H7 (cell line): ENCODE measurements around the gene HP1BP3. TPM values are rescaled to one million over a fixed set of nuclear protein-coding genes. Genes with fewer than 3 reads are reported as not detected.

ENCODE experiments used
- DNase-seq: peaks from one replicate; pipeline ENCODE4 v3.0.0; 2012
- H3K27me3 ChIP-seq: 2 replicates; pipeline ENCODE4 v1.6.0; 2011; ENCODE audit warnings: mild to moderate bottlenecking, low read length; ENCODE audit not compliant: control insufficient read depth, insufficient read depth
- H3K36me3 ChIP-seq: replicated peaks from 2 replicates; pipeline ENCODE4 v1.5.1; 2011; ENCODE audit warnings: low read length; ENCODE audit not compliant: control insufficient read depth, insufficient read depth
- H3K4me3 ChIP-seq: 2 replicates; pipeline ENCODE4 v1.5.1; 2011; ENCODE audit warnings: low read depth, mild to moderate bottlenecking, control low read depth, low read length, moderate library complexity; ENCODE audit not compliant: insufficient read depth
- total RNA-seq: library from RNA; depleted of rRNA; stranded (reverse); fragments of >200 nt; shearing (Covaris generic); gene quantifications from 2 replicates; pipeline ENCODE4 v1.2.3, GENCODE V29; 2014; rRNA removed

Gene HP1BP3, protein sequence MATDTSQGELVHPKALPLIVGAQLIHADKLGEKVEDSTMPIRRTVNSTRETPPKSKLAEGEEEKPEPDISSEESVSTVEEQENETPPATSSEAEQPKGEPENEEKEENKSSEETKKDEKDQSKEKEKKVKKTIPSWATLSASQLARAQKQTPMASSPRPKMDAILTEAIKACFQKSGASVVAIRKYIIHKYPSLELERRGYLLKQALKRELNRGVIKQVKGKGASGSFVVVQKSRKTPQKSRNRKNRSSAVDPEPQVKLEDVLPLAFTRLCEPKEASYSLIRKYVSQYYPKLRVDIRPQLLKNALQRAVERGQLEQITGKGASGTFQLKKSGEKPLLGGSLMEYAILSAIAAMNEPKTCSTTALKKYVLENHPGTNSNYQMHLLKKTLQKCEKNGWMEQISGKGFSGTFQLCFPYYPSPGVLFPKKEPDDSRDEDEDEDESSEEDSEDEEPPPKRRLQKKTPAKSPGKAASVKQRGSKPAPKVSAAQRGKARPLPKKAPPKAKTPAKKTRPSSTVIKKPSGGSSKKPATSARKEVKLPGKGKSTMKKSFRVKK
- 119 and 137 TPM in 2 replicates for total RNA-seq

DNA sequence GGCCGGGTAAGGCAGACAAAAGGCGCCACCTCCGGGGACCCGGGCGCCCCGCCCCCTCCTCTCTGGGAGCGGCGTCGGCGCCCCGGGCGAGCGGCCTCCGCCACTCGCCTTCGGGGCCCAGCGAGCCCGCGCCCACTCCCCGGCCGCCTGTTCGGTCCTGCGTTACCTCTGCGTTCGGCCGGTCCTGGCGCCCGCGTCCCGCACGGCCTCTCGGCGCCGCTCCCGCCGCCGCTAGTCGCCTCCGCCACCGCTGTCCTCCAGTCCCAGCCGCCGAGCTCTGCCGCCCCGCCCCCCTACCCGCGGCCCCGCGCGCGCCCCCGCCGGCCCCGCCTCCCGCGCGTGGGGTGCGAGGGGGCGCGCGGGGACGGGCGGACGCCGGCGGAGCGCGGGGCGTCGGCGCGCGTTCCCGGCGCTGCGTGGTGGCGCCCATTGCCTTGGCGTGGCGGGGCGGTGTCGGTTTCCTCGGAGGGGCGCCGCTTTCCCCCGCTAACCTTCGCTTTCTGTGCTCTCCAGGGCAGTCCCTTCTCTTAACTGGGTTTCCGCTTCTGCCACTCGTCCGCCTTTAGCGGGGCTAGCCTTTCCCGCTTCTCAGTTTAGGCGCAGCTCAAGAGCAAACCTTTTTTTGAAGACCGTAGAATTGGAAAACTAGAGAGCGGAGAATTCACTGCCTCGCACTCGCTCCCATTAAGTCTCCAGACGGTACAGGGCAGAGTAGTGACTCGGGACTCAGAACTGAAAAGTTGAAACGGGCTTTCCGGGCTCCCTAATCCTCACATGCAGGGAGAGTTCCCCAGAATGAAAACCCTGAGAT is at the start of gene HP1BP3:
TSS of gene HP1BP3 (minus strand) at position 279 of the 811 bp plus-strand sequence. CDS start 6,867 bp downstream, outside the sequence.
- Histone ChIP-seq H3K27me3 (no peaks in the 10 kb centered on the region), H3K36me3 (no peaks in the 10 kb centered on the region), H3K4me3 (peak within 1 kb of the TSS; percentile 100)
- DNase-seq, result no peak

DNA sequence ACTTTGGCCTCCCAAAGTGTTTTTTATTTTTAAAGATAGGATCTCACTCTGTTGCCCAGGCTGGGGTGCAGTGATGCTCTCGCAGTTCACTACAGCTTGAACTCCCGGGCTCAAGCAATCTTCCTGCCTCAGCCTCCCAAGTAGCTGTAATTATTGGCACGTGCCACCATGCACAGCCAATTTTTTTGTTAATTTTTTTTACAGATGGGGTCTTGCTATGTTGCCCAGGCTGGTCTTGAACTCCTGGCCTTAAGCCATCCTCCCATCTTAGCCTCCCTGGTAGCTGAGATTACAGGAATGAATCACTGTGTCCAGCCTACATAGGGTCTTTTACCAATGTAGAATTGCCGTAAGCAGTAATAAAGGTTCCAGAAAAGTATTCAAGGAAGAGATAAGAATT is 49.1 kb upstream of the HP1BP3 start:
- Histone ChIP-seq H3K4me3 (no peak overlapping the region), H3K36me3 (peaks cover 3% of the 10 kb centered on the region), H3K27me3 (no peaks in the 10 kb centered on the region)
- no peak for DNase-seq

DNA sequence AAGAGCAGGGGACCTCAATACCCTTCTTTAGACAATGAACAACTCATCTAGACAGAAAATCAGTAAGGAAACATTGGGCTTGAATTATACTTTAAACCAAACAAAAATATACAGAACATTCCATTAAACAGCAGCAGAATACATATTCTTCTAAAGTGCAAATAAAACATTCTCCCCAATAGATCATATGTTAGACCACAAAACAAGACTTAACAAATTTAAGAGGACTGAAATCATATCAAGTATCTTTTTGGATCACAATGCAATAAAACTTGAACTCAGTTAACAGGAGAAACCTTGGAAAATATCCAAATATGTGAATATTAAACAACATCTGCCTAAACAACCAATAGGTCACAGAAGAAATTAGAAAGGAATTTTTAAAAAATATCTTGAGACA is 47.7 kb upstream of the HP1BP3 start:
- Histone ChIP-seq H3K4me3 (no peak overlapping the region), H3K27me3 (no peaks in the 10 kb centered on the region), H3K36me3 (no peaks in the 10 kb centered on the region; the same call in none of the 2 replicates)
- no peak for DNase-seq

DNA sequence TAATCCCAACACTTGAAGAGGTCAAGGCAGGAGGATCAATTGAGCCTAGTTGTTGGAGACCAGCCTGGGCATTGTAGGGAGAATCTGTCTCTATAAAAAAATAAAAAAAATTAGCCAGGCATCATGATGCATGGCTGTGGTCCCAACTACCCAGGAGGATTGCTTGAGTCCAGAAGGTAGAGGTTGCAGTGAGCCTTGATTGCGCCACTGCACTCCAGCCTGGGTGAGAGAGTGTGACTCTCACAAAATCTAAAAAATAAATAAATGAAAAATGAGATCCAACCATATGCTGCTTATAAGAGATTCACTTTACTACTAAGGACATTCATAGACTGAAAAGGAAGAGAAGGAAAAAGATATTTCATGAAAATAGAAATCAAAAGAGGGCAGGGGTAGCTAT is 47.1 kb upstream of the HP1BP3 start:
- no peaks in the 10 kb centered on the region for H3K27me3 ChIP-seq
- H3K4me3 ChIP-seq, result no peak overlapping the region
- no peaks in the 10 kb centered on the region; the same call in 1 of the 2 replicates for H3K36me3 ChIP-seq
- no peak for DNase-seq

DNA sequence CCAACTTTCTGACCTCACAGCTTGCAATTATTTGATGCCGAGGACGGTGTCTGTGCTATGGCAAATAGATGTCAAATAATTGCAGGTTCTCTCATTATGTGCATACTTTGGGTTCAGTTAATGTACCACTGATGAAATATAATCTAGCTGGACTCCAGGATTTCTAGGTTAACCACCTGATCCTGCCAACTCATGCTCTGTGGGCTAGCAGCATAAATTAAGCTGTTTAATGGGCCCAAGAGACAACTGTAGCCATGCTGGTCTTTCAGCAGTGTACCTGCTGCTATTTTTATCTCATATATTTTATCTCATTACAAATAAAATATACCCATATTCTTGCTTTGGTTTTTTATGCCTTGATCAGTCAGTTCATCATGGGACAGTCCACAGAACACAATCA is 43.3 kb upstream of the HP1BP3 start:
- no peak for DNase-seq
- H3K36me3 ChIP-seq, result no peaks in the 10 kb centered on the region; the same call in none of the 2 replicates

DNA sequence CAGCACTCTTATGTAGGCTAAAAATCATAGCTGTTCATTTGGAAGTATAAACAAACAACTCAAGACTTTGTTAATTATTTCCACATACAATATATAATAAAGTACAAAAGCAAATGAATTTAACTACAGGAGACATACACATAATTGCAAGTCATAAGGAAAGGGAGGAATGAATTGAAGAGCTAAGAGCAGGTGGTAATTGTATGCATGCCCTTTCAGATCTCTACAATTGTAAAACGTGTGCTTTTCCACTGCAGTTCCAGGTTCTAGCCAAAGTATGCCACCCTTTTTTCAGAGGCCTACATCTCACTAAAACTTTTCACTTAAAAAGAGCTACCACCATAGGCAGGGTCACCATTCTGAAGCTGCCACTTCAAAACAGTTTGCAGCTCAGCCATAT is 42.8 kb upstream of the HP1BP3 start:
- Histone ChIP-seq H3K36me3 (no peaks in the 10 kb centered on the region; the same call in none of the 2 replicates), H3K4me3 (no peak overlapping the region), H3K27me3 (no peaks in the 10 kb centered on the region)
- DNase-seq, result no peak

More for the DNA sequence above, 43.3 kb upstream of the HP1BP3 start:
- Histone ChIP-seq H3K27me3 (no peaks in the 10 kb centered on the region), H3K4me3 (no peak overlapping the region)

DNA sequence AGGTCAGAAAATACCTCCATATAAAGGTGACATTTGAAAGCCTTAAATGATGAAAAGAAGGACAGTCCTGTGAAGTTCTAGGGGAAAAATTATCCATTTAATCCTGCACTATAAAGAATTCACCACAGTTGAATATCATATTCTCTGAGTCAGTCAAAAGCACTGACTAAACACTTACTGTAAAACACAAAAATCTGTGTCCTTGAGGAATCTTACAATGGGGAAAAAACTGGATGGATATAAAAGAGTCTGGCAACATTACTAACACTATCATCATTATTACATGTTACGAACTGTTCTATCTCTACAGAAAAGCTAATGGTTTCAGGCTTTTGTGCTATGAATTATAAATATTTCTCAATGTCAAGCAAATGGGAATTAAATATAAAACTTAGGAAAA is 42.4 kb upstream of the HP1BP3 start:
- no peak for DNase-seq
- H3K36me3 ChIP-seq, result no peaks in the 10 kb centered on the region; the same call in none of the 2 replicates
- no peak overlapping the region for H3K4me3 ChIP-seq
- no peaks in the 10 kb centered on the region for H3K27me3 ChIP-seq

DNA sequence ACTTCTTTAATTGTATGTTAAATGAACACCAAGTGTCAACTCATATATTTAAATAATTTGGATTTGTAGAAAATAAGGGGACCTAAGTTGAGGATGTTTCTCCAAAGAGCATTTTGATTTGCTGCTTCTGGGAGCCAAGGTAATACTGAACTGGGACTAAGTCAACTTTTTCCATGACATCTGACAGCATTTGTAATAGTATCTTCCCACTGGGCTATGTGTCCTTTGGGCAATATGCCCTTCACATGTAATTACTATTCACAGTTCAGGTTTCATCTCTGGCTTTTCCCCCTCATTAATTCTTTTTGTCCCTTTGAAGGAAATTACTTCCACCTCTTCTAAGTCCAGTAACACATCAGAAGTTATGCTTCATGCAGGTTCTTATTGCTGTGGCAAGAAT is 36.7 kb upstream of the HP1BP3 start:
- Histone ChIP-seq H3K27me3 (no peaks in the 10 kb centered on the region), H3K36me3 (peaks cover 4% of the 10 kb centered on the region), H3K4me3 (no peak overlapping the region)
- no peak for DNase-seq

DNA sequence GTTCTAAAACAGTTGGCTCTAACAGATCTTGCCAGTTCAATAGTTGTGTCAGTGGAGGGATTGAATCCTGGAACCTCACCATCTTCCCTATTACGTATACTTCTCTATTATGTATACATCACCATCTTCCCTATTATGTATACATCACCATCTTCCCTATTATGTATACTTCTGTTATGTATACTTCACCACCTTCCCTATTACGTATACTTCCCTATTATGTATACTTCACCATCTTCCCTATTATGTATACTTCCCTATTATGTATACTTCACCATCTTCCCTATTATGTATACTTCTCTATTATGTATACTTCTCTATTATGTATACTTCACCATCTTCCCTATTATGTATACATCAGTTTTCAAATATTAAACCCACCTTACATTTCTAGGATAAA is 34.4 kb upstream of the HP1BP3 start:
- H3K4me3 ChIP-seq, result no peak overlapping the region
- no peak for DNase-seq
- H3K36me3 ChIP-seq, result peaks cover 7% of the 10 kb centered on the region
- H3K27me3 ChIP-seq, result no peaks in the 10 kb centered on the region

DNA sequence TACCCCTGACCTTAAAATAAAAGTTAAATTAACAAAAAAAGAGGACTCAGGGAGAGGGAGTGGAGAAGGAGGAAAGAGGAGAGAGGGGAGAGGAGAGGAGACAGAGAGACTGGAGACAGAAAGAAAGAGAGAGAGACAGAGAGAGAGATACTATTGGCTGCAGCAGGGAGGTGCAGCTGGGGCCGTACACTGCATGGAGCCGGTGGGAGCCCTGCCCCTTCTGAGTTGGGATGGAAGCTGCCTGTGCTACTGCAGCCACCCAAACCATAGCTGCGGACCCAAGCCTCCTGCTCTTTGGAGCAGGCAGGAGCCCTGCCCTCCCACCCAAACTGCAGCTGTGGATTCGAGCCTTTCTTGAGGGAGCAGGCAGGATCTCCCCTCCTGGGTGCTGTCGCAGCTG is 32.7 kb upstream of the HP1BP3 start:
- H3K4me3 ChIP-seq, result no peak overlapping the region
- H3K36me3 ChIP-seq, result peaks cover 7% of the 10 kb centered on the region
- DNase-seq, result peak; percentile 24
- no peaks in the 10 kb centered on the region for H3K27me3 ChIP-seq

DNA sequence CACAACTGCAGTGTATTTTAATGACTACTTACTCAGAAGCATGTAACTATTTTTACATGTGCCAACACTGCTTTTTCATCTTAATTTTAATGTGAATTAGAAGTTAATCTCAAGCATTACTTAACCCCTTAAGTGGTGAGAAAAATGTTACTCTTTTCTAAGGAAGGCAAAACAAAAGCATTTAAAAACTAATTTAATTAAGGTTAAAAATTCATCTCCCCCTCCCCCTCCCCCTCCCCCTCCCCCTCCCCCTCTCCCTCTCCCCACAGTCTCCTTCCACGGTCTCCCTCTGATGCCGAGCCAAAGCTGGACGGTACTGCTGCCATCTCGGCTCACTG is 27.4 kb upstream of the HP1BP3 start:
- no peak for DNase-seq
- H3K27me3 ChIP-seq, result no peaks in the 10 kb centered on the region
- H3K4me3 ChIP-seq, result no peak overlapping the region
- peaks cover 3% of the 10 kb centered on the region for H3K36me3 ChIP-seq

DNA sequence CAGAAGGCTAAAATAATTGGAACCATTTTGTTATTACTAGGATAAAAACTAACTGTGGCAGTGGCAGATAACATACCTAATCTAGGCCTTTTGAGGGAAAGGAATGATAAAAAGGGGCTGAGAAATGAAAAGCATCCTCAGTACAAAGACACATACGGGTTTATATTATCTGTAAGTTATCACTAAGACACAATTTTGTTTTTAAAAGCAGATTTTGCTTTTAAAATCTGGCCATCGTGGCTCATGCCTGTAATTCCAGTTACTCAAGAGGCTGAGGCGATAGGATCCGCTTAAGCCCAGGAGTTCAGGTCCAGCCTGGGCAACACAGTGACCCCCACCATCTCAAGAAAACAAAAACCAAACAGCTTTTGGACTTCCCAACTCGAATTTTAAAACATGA is 24.8 kb upstream of the HP1BP3 start:
- no peaks in the 10 kb centered on the region for H3K27me3 ChIP-seq
- no peak overlapping the region for H3K4me3 ChIP-seq
- no peak for DNase-seq
- no peaks in the 10 kb centered on the region for H3K36me3 ChIP-seq

DNA sequence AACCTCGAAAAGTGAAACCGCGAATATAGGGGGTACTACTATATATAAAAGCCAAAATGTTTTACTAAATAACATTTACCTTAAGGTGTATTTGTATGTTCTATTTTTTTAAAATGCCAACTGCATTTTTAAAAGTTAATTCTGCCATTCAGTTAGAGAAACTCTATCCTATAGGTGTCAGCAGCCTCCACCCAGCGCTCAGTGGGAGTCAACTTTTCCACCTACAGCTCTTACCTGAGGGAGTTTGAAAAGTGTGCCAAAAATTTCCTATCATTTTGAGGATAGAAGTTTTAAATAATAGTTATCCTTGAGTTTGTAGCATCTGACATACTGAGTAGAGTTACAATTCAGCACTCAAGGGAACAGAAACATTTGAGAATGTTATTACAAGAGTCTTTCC is 6.1 kb upstream of the HP1BP3 start:
- DNase-seq, result no peak
- Histone ChIP-seq H3K4me3 (no peak overlapping the region), H3K36me3 (no peaks in the 10 kb centered on the region), H3K27me3 (no peaks in the 10 kb centered on the region)

DNA sequence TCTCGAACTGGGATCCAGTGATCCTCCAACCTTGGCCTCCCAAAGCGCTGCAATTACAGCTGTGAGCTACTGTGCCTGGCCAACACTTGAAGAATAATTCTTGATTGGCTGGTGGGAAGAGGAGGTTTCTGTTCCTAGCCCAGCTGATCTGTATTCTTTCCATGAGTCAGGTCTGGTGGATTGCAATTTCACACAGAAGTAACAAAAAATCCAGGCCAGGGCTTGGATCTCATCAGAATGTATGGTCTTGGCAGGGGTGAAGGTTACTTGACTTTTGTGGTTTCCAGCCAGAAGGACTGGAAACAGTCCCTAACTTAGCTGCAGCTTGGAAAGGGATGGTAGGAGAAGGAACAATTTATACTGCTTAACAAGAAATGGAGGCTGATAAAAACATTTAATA is 5.1 kb upstream of the HP1BP3 start:
- no peak for DNase-seq
- Histone ChIP-seq H3K4me3 (no peak overlapping the region), H3K36me3 (no peaks in the 10 kb centered on the region), H3K27me3 (no peaks in the 10 kb centered on the region)

DNA sequence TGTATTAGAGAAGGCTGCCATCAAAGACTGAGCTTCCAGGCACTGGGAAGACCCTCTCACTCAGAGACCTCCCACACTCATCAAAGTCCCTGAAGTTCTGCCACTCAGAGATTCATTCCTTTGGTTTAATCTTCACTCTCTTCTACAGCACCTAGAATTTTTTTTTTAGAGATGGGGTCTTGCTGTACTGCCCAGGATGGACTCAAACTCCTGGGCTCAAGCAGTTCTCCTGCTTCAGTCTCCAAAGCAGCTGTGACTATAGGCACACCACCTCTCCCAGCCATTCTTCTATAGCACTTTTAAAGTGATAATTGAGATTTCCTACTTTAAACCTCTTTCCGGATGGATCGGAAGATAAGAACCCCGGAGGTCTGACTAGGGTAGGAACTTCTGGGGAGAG is 3.7 kb upstream of the HP1BP3 start:
- DNase-seq, result no peak
- H3K4me3 ChIP-seq, result no peak overlapping the region
- no peaks in the 10 kb centered on the region for H3K27me3 ChIP-seq
- H3K36me3 ChIP-seq, result no peaks in the 10 kb centered on the region
